SK-N-SH treated with all-trans-retinoic acid at 6 μM for 48 hours (cell line): ENCODE measurements around the gene KPNA2.
A peak's percentile ranks its signal among the peaks of the same experiment; 100 is the strongest.
"Not testable (repeated sequence)": the region's sequence is repeated elsewhere in the genome, so short reads cannot be mapped to it uniquely, and the experiment has no call there.

Experiments
- ATAC-seq: fragments of 200-7000 bp; cut with Tn5 transposase; 3 replicates; pipeline ENCODE4 v1.9.1; 2020; ENCODE audit warnings: mild to moderate bottlenecking, moderate library complexity
- ARNTL ChIP-seq: fragments of 450-650 bp; formaldehyde crosslinking; IDR thresholded peaks from 2 replicates; pipeline ENCODE4 v1.5.0; 2020; ENCODE audit warnings: low read depth, mild to moderate bottlenecking, moderate library complexity, borderline replicate concordance
- BACH2 ChIP-seq: fragments of 250-450 bp; sonication (Bioruptor Pico); IDR thresholded peaks from 2 replicates; pipeline ENCODE4 v1.9.0; 2021; ENCODE audit warnings: mild to moderate bottlenecking, borderline replicate concordance
- CSDC2 ChIP-seq: fragments of 250-450 bp; sonication (Bioruptor Pico); IDR thresholded peaks from 2 replicates; pipeline ENCODE4 v1.5.0; 2020; ENCODE audit warnings: mild to moderate bottlenecking, moderate library complexity
- ESRRG ChIP-seq: fragments of 250-450 bp; sonication (Bioruptor Pico); IDR thresholded peaks from 2 replicates; pipeline ENCODE4 v1.6.1; 2021; ENCODE audit warnings: mild to moderate bottlenecking
- GLIS3 ChIP-seq: fragments of 250-450 bp; sonication (Bioruptor Pico); IDR thresholded peaks from 2 replicates; pipeline ENCODE4 v1.5.0; 2020; ENCODE audit warnings: mild to moderate bottlenecking, moderate library complexity
- ISL1 ChIP-seq: fragments of 250-450 bp; sonication (Bioruptor Pico); IDR thresholded peaks from 2 replicates; pipeline ENCODE4 v2.1.2; 2022; ENCODE audit warnings: mild to moderate bottlenecking, moderate library complexity
- OSR1 ChIP-seq: fragments of 250-450 bp; sonication (Bioruptor Pico); IDR thresholded peaks from 2 replicates; pipeline ENCODE4 v1.8.0; 2022; ENCODE audit warnings: moderate library complexity, mild to moderate bottlenecking, inconsistent platforms
- PPARA ChIP-seq: fragments of 250-450 bp; sonication (Bioruptor Pico); IDR thresholded peaks from 2 replicates; pipeline ENCODE4 v1.5.0; 2020; ENCODE audit warnings: mild to moderate bottlenecking, borderline replicate concordance
- SNAI2 ChIP-seq: fragments of 250-450 bp; sonication (Bioruptor Pico); IDR thresholded peaks from 2 replicates; pipeline ENCODE4 v1.5.0; 2020; ENCODE audit warnings: mild to moderate bottlenecking, moderate library complexity
- TCF4 ChIP-seq: fragments of 250-450 bp; sonication (Bioruptor Pico); IDR thresholded peaks from 2 replicates; pipeline ENCODE4 v1.8.0; 2021; ENCODE audit warnings: mild to moderate bottlenecking, moderate library complexity, borderline replicate concordance
- TOX ChIP-seq: fragments of 250-450 bp; sonication (Bioruptor Pico); IDR thresholded peaks from 2 replicates; pipeline ENCODE4 v1.8.0; 2021; ENCODE audit warnings: mild to moderate bottlenecking, moderate library complexity, borderline replicate concordance
- ZC3H10 ChIP-seq: fragments of 250-450 bp; sonication (Bioruptor Pico); IDR thresholded peaks from 2 replicates; pipeline ENCODE4 v1.5.1; 2021; ENCODE audit warnings: mild to moderate bottlenecking, moderate library complexity
- ZFP3 ChIP-seq: fragments of 250-450 bp; sonication (Bioruptor Pico); IDR thresholded peaks from 2 replicates; pipeline ENCODE4 v1.5.0; 2020; ENCODE audit warnings: mild to moderate bottlenecking, moderate library complexity
- ZFP30 ChIP-seq: fragments of 450-650 bp; formaldehyde crosslinking; IDR thresholded peaks from 2 replicates; pipeline ENCODE4 v1.5.0; 2022; ENCODE audit warnings: mild to moderate bottlenecking, moderate library complexity
- ZNF565 ChIP-seq: fragments of 450-650 bp; formaldehyde crosslinking; conservative IDR thresholded peaks from 2 replicates; pipeline ENCODE4 v1.5.0; 2020; ENCODE audit warnings: low read depth, mild to moderate bottlenecking, moderate library complexity
- ZNF70 ChIP-seq: fragments of 450-650 bp; formaldehyde crosslinking; IDR thresholded peaks from 2 replicates; pipeline ENCODE4 v1.5.0; 2020; ENCODE audit warnings: mild to moderate bottlenecking, moderate library complexity
- ZNF8 ChIP-seq: fragments of 450-650 bp; formaldehyde crosslinking; IDR thresholded peaks from 2 replicates; pipeline ENCODE4 v1.5.0; 2020; ENCODE audit warnings: mild to moderate bottlenecking, moderate library complexity
- TF ChIP-seq, protein P1 (sequence below): fragments of 250-450 bp; sonication (Bioruptor Pico); IDR thresholded peaks from 2 replicates; pipeline ENCODE4 v1.5.1; 2021; ENCODE audit warnings: mild to moderate bottlenecking, moderate library complexity
- TF ChIP-seq, protein P2 (sequence below): fragments of 250-450 bp; sonication (Bioruptor Pico); IDR thresholded peaks from 2 replicates; pipeline ENCODE4 v1.5.0; 2020; ENCODE audit warnings: mild to moderate bottlenecking, moderate library complexity
- TF ChIP-seq, protein P3 (sequence below): fragments of 250-450 bp; sonication (Bioruptor Pico); IDR thresholded peaks from 2 replicates; pipeline ENCODE4 v1.8.0; 2020; ENCODE audit warnings: mild to moderate bottlenecking, moderate library complexity, borderline replicate concordance
- TF ChIP-seq, protein P4 (sequence below): fragments of 250-450 bp; sonication (Bioruptor Pico); IDR thresholded peaks from 2 replicates; pipeline ENCODE4 v1.5.1; 2020; ENCODE audit warnings: low read depth, mild to moderate bottlenecking, moderate library complexity
- TF ChIP-seq, protein P5 (sequence below): fragments of 250-450 bp; sonication (Bioruptor Pico); IDR thresholded peaks from 2 replicates; pipeline ENCODE4 v1.8.0; 2021; ENCODE audit warnings: low read depth, mild to moderate bottlenecking, moderate library complexity, borderline replicate concordance

The KPNA2 gene

DNA sequence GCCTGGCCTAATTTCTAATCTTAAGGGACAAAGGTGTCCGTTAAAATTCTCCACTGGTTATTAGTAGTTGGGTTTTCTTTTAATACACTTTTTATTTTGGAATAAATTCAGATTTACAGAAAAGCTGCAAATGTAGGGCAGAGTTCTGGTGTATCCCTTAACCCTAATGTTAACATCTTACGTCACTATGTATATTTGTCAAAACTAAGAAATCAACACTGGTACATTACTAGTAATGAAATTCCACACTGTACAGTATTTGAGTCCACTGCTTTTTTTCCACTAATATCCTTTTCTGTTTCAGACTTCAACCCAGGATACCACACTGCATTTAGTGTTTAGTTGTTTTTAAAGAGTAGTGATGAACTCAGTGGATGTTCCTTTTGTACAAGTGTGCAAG is 18.7 kb upstream of the KPNA2 start:
- TF ChIP-seq ZNF8 (CRISPR knock-in tag) (no peak), TCF4 (CRISPR knock-in tag) (no peak), ISL1 (CRISPR knock-in tag) (no peak), PPARA (CRISPR knock-in tag) (no peak), ARNTL (CRISPR knock-in tag) (no peak), GLIS3 (CRISPR knock-in tag) (no peak), TOX (CRISPR knock-in tag) (no peak), ESRRG (CRISPR knock-in tag) (no peak), OSR1 (no peak), ZC3H10 (CRISPR knock-in tag) (no peak), ZNF565 (CRISPR knock-in tag) (no peak), ZFP3 (CRISPR knock-in tag) (no peak), CSDC2 (no peak), ZNF70 (CRISPR knock-in tag) (no peak), ZFP30 (CRISPR knock-in tag) (no peak), BACH2 (CRISPR knock-in tag) (no peak)
- TF ChIP-seq, protein P1, sequence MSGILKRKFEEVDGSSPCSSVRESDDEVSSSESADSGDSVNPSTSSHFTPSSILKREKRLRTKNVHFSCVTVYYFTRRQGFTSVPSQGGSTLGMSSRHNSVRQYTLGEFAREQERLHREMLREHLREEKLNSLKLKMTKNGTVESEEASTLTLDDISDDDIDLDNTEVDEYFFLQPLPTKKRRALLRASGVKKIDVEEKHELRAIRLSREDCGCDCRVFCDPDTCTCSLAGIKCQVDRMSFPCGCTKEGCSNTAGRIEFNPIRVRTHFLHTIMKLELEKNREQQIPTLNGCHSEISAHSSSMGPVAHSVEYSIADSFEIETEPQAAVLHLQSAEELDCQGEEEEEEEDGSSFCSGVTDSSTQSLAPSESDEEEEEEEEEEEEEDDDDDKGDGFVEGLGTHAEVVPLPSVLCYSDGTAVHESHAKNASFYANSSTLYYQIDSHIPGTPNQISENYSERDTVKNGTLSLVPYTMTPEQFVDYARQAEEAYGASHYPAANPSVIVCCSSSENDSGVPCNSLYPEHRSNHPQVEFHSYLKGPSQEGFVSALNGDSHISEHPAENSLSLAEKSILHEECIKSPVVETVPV = no peak
- TF ChIP-seq, protein P2, sequence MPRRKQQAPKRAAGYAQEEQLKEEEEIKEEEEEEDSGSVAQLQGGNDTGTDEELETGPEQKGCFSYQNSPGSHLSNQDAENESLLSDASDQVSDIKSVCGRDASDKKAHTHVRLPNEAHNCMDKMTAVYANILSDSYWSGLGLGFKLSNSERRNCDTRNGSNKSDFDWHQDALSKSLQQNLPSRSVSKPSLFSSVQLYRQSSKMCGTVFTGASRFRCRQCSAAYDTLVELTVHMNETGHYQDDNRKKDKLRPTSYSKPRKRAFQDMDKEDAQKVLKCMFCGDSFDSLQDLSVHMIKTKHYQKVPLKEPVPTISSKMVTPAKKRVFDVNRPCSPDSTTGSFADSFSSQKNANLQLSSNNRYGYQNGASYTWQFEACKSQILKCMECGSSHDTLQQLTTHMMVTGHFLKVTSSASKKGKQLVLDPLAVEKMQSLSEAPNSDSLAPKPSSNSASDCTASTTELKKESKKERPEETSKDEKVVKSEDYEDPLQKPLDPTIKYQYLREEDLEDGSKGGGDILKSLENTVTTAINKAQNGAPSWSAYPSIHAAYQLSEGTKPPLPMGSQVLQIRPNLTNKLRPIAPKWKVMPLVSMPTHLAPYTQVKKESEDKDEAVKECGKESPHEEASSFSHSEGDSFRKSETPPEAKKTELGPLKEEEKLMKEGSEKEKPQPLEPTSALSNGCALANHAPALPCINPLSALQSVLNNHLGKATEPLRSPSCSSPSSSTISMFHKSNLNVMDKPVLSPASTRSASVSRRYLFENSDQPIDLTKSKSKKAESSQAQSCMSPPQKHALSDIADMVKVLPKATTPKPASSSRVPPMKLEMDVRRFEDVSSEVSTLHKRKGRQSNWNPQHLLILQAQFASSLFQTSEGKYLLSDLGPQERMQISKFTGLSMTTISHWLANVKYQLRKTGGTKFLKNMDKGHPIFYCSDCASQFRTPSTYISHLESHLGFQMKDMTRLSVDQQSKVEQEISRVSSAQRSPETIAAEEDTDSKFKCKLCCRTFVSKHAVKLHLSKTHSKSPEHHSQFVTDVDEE (CRISPR knock-in tag) = no peak
- TF ChIP-seq, protein P3, sequence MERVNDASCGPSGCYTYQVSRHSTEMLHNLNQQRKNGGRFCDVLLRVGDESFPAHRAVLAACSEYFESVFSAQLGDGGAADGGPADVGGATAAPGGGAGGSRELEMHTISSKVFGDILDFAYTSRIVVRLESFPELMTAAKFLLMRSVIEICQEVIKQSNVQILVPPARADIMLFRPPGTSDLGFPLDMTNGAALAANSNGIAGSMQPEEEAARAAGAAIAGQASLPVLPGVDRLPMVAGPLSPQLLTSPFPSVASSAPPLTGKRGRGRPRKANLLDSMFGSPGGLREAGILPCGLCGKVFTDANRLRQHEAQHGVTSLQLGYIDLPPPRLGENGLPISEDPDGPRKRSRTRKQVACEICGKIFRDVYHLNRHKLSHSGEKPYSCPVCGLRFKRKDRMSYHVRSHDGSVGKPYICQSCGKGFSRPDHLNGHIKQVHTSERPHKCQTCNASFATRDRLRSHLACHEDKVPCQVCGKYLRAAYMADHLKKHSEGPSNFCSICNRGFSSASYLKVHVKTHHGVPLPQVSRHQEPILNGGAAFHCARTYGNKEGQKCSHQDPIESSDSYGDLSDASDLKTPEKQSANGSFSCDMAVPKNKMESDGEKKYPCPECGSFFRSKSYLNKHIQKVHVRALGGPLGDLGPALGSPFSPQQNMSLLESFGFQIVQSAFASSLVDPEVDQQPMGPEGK = no peak
- ATAC-seq = no peak

DNA sequence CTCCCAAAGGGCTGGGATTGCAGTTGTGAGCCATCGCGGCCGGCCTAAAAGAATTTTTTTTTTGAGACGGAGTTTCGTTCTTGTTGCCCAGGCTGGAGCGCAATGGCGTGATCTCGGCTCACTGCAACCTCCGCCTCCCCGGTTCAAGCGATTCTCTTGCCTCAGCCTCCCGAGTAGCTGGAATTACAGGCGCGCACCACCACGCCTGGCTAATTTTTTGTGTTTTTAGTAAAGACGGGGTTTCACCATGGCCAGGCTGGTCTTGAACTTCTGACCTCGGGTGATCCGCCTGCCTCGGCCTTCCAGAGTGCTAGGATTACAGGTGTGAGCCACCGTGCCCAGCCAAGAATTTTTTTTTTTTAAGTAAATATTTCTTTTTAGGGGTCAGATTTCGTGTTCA is 17.0 kb upstream of the KPNA2 start:
- not testable (repeated sequence) for ATAC-seq

DNA sequence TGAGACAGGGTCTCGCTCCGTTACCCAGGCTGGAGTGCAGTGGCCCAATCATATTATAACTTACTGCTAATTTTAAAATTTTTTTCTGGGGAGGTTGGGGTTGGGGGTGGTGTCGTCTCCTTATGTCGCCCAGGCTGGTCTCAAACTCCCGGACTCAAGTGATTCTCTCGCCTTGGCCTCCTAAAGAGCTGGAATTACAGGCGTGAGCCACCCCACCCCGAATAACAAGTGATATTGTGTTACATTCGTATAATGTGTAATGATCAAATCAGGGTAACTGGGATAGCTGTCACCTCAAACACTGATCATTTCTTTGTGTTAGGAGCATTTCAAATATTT is 16.2 kb upstream of the KPNA2 start:
- ATAC-seq = peak; percentile 6
- no peak for TF ChIP-seq ZC3H10 (CRISPR knock-in tag)
- TF ChIP-seq, protein P1 = 0 out of 2 replicates have a peak, but pooled peaks have one; percentile 66
- TF ChIP-seq, protein P4, sequence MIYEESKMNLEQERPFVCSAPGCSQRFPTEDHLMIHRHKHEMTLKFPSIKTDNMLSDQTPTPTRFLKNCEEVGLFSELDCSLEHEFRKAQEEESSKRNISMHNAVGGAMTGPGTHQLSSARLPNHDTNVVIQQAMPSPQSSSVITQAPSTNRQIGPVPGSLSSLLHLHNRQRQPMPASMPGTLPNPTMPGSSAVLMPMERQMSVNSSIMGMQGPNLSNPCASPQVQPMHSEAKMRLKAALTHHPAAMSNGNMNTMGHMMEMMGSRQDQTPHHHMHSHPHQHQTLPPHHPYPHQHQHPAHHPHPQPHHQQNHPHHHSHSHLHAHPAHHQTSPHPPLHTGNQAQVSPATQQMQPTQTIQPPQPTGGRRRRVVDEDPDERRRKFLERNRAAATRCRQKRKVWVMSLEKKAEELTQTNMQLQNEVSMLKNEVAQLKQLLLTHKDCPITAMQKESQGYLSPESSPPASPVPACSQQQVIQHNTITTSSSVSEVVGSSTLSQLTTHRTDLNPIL = peak; percentile 53; the same call in 1 of the 2 replicates

DNA sequence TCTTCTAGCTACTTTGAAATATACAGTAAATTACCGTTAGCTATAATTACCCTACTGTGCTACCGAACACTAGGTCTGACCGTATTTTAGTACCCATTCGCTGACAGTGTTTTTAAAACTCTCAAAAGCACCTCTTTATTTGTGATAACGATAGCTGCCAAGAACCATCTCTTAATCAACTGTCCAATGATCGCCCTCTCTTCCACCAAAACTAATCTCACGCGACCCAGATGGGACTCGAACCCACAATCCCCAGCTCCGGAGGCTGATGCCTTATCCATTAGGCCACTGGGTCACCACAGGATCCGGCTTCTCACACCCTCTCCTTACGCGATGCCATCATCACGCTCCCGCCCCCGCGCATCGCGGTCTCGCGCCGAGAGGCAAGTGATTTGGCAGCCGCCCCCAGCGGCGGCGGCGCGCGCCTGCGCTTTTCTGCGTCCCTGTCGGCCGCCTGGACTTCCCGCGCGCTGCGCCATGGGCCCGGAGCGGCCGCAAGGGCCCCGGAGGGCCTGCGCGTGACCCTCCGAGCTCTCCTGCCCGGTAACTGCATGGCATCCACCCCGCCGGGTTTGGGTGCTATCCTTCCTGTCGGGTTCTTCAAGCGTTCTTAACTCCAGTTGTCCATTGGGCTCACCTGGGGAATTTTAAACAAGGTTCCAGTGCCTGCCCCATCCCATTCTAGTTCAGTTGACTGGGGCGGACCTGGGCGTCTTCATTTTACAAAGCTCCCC is 15.7 kb upstream of the KPNA2 start:
- ATAC-seq = peak; percentile 95
- no peak for TF ChIP-seq ISL1 (CRISPR knock-in tag)
- TF ChIP-seq ZNF565 (CRISPR knock-in tag) = 0 out of 2 replicates have a peak, but pooled peaks have one; percentile 11
- TF ChIP-seq SNAI2 (CRISPR knock-in tag) = peak; percentile 68
- TF ChIP-seq, protein P5, sequence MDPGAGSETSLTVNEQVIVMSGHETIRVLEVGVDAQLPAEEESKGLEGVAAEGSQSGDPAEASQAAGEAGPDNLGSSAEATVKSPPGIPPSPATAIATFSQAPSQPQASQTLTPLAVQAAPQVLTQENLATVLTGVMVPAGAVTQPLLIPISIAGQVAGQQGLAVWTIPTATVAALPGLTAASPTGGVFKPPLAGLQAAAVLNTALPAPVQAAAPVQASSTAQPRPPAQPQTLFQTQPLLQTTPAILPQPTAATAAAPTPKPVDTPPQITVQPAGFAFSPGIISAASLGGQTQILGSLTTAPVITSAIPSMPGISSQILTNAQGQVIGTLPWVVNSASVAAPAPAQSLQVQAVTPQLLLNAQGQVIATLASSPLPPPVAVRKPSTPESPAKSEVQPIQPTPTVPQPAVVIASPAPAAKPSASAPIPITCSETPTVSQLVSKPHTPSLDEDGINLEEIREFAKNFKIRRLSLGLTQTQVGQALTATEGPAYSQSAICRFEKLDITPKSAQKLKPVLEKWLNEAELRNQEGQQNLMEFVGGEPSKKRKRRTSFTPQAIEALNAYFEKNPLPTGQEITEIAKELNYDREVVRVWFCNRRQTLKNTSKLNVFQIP (CRISPR knock-in tag) = no peak
- no peak for TF ChIP-seq PPARA (CRISPR knock-in tag)
- TF ChIP-seq BACH2 (CRISPR knock-in tag) = no peak
- 0 out of 2 replicates have a peak, but pooled peaks have one; percentile 18 for TF ChIP-seq TCF4 (CRISPR knock-in tag)
- TF ChIP-seq, protein P3 = no peak; the same call in 1 of the 2 replicates
- no peak for TF ChIP-seq ARNTL (CRISPR knock-in tag)
- 0 out of 2 replicates have a peak, but pooled peaks have one; percentile 58 for TF ChIP-seq ESRRG (CRISPR knock-in tag)
